ENCODE results near the gene PHF21B.
"Not testable (repeated sequence)": the region's sequence is repeated elsewhere in the genome, so short reads cannot be mapped to it uniquely, and the experiment has no call there.

Gene PHF21B

GRCh38 chr22:44988671-44989070, 21.1 kb downstream of the PHF21B start:
- DNase-seq, result no peak

- DNase-seq, result no peak
Measured at GRCh38 chr22:44986926-44987325, 22.9 kb downstream of the PHF21B start.

- no peak for DNase-seq
Measured at GRCh38 chr22:44985906-44986527, 23.8 kb downstream of the PHF21B start.

- no peak for DNase-seq
Measured at GRCh38 chr22:44983878-44984482, 25.8 kb downstream of the PHF21B start.

GRCh38 chr22:44982445-44982844, 27.4 kb downstream of the PHF21B start:
- DNase-seq, result no peak

- DNase-seq, result no peak
Measured at GRCh38 chr22:44981857-44982256, 27.9 kb downstream of the PHF21B start.

GRCh38 chr22:44979154-44979553, 30.7 kb downstream of the PHF21B start:
- no peak for DNase-seq

GRCh38 chr22:44975427-44976262, 34.2 kb downstream of the PHF21B start:
- DNase-seq, result peak; percentile 32

- no peak for DNase-seq
Measured at GRCh38 chr22:44974454-44974853, 35.4 kb downstream of the PHF21B start.

GRCh38 chr22:44973829-44974228, 36.0 kb downstream of the PHF21B start:
- DNase-seq, result no peak

- DNase-seq, result no peak
Measured at GRCh38 chr22:44972363-44973083, 37.3 kb downstream of the PHF21B start.

GRCh38 chr22:44971651-44972362, 38.0 kb downstream of the PHF21B start:
- DNase-seq, result no peak

GRCh38 chr22:44970291-44970690, 39.5 kb downstream of the PHF21B start:
- no peak for DNase-seq

- no peak for DNase-seq
Measured at GRCh38 chr22:44969817-44970216, 40.0 kb downstream of the PHF21B start.

GRCh38 chr22:44968736-44969135, 41.1 kb downstream of the PHF21B start:
- no peak for DNase-seq

GRCh38 chr22:44965171-44965570, 44.6 kb downstream of the PHF21B start:
- no peak for DNase-seq

- no peak for DNase-seq
Measured at GRCh38 chr22:44964722-44965078, 45.1 kb downstream of the PHF21B start.

GRCh38 chr22:44963832-44964721, 45.7 kb downstream of the PHF21B start:
- no peak for DNase-seq

- DNase-seq, result no peak
Measured at GRCh38 chr22:44962741-44963454, 46.9 kb downstream of the PHF21B start.

GRCh38 chr22:44961682-44962081, 48.1 kb downstream of the PHF21B start:
- DNase-seq, result not testable (repeated sequence)
